Epidermal melanocyte (primary cell): ENCODE measurements around the gene ANO10.

ENCODE experiments used
- DNase-seq: peaks from one replicate; pipeline ENCODE4 v3.0.0; 2011; ENCODE audit warnings: low spot score; ENCODE audit not compliant: insufficient read length

ANO10 gene

GRCh38 chr3:43323541-43323940, 298.3 kb downstream of the ANO10 start:
- DNase-seq: no peak

GRCh38 chr3:43320288-43320687, 301.5 kb downstream of the ANO10 start:
- no peak for DNase-seq

GRCh38 chr3:43319794-43320193, 302.0 kb downstream of the ANO10 start:
- no peak for DNase-seq

GRCh38 chr3:43319376-43319775, 302.4 kb downstream of the ANO10 start:
- DNase-seq: no peak

GRCh38 chr3:43317461-43318316, 304.1 kb downstream of the ANO10 start:
- no peak for DNase-seq

- no peak for DNase-seq
Measured at GRCh38 chr3:43316783-43317460, 304.9 kb downstream of the ANO10 start.
